A549 (cell line): ENCODE data around the gene RPL39L. TPM values are rescaled to one million over a fixed set of nuclear protein-coding genes. Genes with fewer than 3 reads are reported as not detected.
"Not testable (repeated sequence)": the region's sequence is repeated elsewhere in the genome, so short reads cannot be mapped to it uniquely, and the experiment has no call there.

Source experiments
- ATAC-seq, 2 experiments: fragments of 200-7000 bp in 1 of 2; fragments of >200 bp in 1 of 2; cut with Nextera tagmentation in 1 of 2; cut with Tn5 transposase in 1 of 2; 3 replicates each; pipeline versions ENCODE4 v1.8.0 to v1.9.1; 2018 to 2020; ENCODE audit warnings: mild to moderate bottlenecking in 1 of 2, moderate library complexity in 1 of 2
- CTCF ChIA-PET: fragments of 300-600 bp; sonication (Branson Sonifier 250); formaldehyde crosslinking; extraction: SDS; loops from one replicate; lab custom pipeline; 2021; ENCODE audit warnings: antibody characterized with exemption, inconsistent platforms; lab: Yijun Ruan, JAX
- POLR2A ChIA-PET: fragments of 350-600 bp; formaldehyde crosslinking; extraction: SDS; loops from one replicate; lab custom pipeline; 2021; ENCODE audit warnings: antibody characterized with exemption, inconsistent platforms; lab: Yijun Ruan, JAX
- DNase-seq, 2 experiments: peaks; one replicate each; pipeline versions ENCODE4 v3.0.0 to v3.0.0-alpha.2; 2011 to 2016; ENCODE audit warnings: low read depth in 1 of 2, low spot score in 1 of 2
- FAIRE-seq: peaks from 2 replicates; lab custom pipeline; 2011; peaks lifted over from hg19 to GRCh38; lab: Jason Lieb, UNC
- H3K27ac ChIP-seq, 2 experiments: fragments of >200 bp; sonication (Bioruptor Twin); formaldehyde crosslinking; 3 replicates each; pipeline ENCODE4 v1.5.1; 2016 to 2017
- H3K4me1 ChIP-seq: fragments of >200 bp; sonication (Bioruptor Twin); formaldehyde crosslinking; 3 replicates; pipeline ENCODE4 v1.6.1; 2016
- H3K4me2 ChIP-seq: fragments of >200 bp; sonication (Bioruptor Twin); formaldehyde crosslinking; 3 replicates; pipeline ENCODE4 v1.6.1; 2016
- H3K4me3 ChIP-seq: fragments of >200 bp; sonication (Bioruptor Twin); formaldehyde crosslinking; 3 replicates; pipeline ENCODE4 v1.5.1; 2016
- H3K9me3 ChIP-seq: fragments of >200 bp; sonication (Bioruptor Twin); formaldehyde crosslinking; 3 replicates; pipeline ENCODE4 v1.6.1; 2016
- ATOH8 ChIP-seq: fragments of 250-450 bp; sonication (Bioruptor Pico); IDR thresholded peaks from 2 replicates; pipeline ENCODE4 v1.5.0; 2020; ENCODE audit warnings: low read depth, mild to moderate bottlenecking, moderate library complexity
- CBX2 ChIP-seq: fragments of 200-600 bp; sonication (generic); IDR thresholded peaks from 2 replicates; pipeline ENCODE4 v1.6.1; 2016; ENCODE audit warnings: low read depth, mild to moderate bottlenecking, borderline replicate concordance
- E2F6 ChIP-seq: IDR thresholded peaks from 2 replicates; pipeline ENCODE4 v1.6.1; 2012; ENCODE audit warnings: low read depth, borderline replicate concordance
- EHMT2 ChIP-seq: fragments of 200-600 bp; sonication (generic); IDR thresholded peaks from 2 replicates; pipeline ENCODE4 v1.6.1; 2016; ENCODE audit warnings: antibody characterized with exemption, low read depth, mild to moderate bottlenecking, moderate library complexity
- ELK1 ChIP-seq: fragments of 150-350 bp; IDR thresholded peaks from 2 replicates; pipeline ENCODE4 v1.6.1; 2014; ENCODE audit warnings: low read depth, mild to moderate bottlenecking, low read length
- ESRRA ChIP-seq: fragments of 150-350 bp; IDR thresholded peaks from 2 replicates; pipeline ENCODE4 v1.6.1; 2014; ENCODE audit warnings: mild to moderate bottlenecking, low read length, borderline replicate concordance
- FOXS1 ChIP-seq: fragments of 250-450 bp; sonication (Bioruptor Pico); IDR thresholded peaks from 2 replicates; pipeline ENCODE4 v1.5.0; 2020; ENCODE audit warnings: mild to moderate bottlenecking, moderate library complexity
- HES2 ChIP-seq: fragments of >200 bp; sonication (Bioruptor Twin); formaldehyde crosslinking; IDR thresholded peaks from 2 replicates; pipeline ENCODE4 v1.6.1; 2016
- HMGXB4 ChIP-seq: fragments of 250-450 bp; sonication (Bioruptor Pico); IDR thresholded peaks from 2 replicates; pipeline ENCODE4 v1.5.0; 2021; ENCODE audit warnings: mild to moderate bottlenecking, moderate library complexity, borderline replicate concordance
- HOXA7 ChIP-seq: fragments of 250-450 bp; sonication (Bioruptor Pico); IDR thresholded peaks from 2 replicates; pipeline ENCODE4 v1.5.0; 2020; ENCODE audit warnings: mild to moderate bottlenecking, moderate library complexity
- HOXB5 ChIP-seq: fragments of 250-450 bp; sonication (Bioruptor Pico); IDR thresholded peaks from 2 replicates; pipeline ENCODE4 v1.5.0; 2020; ENCODE audit warnings: mild to moderate bottlenecking, moderate library complexity
- MAX ChIP-seq: IDR thresholded peaks from 2 replicates; pipeline ENCODE4 v1.6.1; 2012
- PBX3 ChIP-seq: IDR thresholded peaks from 2 replicates; pipeline ENCODE4 v1.6.1; 2012
- POLR2AphosphoS2 ChIP-seq: conservative IDR thresholded peaks from 2 replicates; pipeline ENCODE4 v1.6.1; 2012; ENCODE audit warnings: low read length, improper control_type of control experiment, inconsistent platforms
- RCOR1 ChIP-seq: fragments of 150-350 bp; IDR thresholded peaks from 2 replicates; pipeline ENCODE4 v1.6.1; 2014; ENCODE audit warnings: antibody characterized with exemption, low read length, low read depth
- RFX5 ChIP-seq: fragments of 450-650 bp; IDR thresholded peaks from 2 replicates; pipeline ENCODE4 v1.7.1; 2014; ENCODE audit warnings: antibody characterized with exemption, mild to moderate bottlenecking, moderate library complexity
- RNF2 ChIP-seq: fragments of 200-600 bp; sonication (generic); IDR thresholded peaks from 2 replicates; pipeline ENCODE4 v1.6.1; 2016; ENCODE audit warnings: low read depth, mild to moderate bottlenecking, antibody characterized with exemption, moderate library complexity, borderline replicate concordance
- TP53 ChIP-seq: fragments of 250-450 bp; sonication (Bioruptor Pico); IDR thresholded peaks from 2 replicates; pipeline ENCODE4 v1.5.0; 2021; ENCODE audit warnings: mild to moderate bottlenecking, moderate library complexity
- ZFP36 ChIP-seq: fragments of 450-650 bp; IDR thresholded peaks from 2 replicates; pipeline ENCODE4 v1.6.1; 2014; ENCODE audit warnings: borderline replicate concordance; ENCODE audit not compliant: partially characterized antibody
- WGBS: methylation state at CpG from one replicate; pipeline ENCODE4 v1.1.6; 2017; ENCODE audit errors: missing lambda C conversion rate; 5-methylcytosine and 5-hydroxymethylcytosine counted together
- polyA plus RNA-seq, 4 experiments: library from polyadenylated mRNA; depleted of rRNA in 3 of 4; stranded (reverse); fragments of >200 nt; fragmentation: RNase III in 1 of 4; extraction: RNeasy Plus Mini Kit Qiagen cat#74134 plus additional on column Dnase treatment in 1 of 4; gene quantifications; 2 replicates in 3 of 4; 3 replicates in 1 of 4; pipeline ENCODE4 v1.2.3, GENCODE V29; 2011 to 2017

The RPL39L gene
- polyA plus RNA-seq, 2 of the 4 experiments (the other 2 are of a cell fraction): 54.2 to 56.4 TPM

GRCh38 chr3:187172929-187173328, 33.6 kb upstream of the RPL39L start:
- ATAC-seq: no peak
- CTCF ChIA-PET: interaction anchor here (1.3 kb wide), 2 partner anchors 33 to 323 kb away, joined by 3 to 6 read pairs; partner anchors contain the start of gene RPL39L
- no peaks in the 10 kb centered on the region for H3K4me1 ChIP-seq
- H3K4me2 ChIP-seq: no peak overlapping the region
- no peak overlapping the region for H3K4me3 ChIP-seq
- no peak for TF ChIP-seq MAX
- no peak for TF ChIP-seq RCOR1
- H3K9me3 ChIP-seq: no peaks in the 10 kb centered on the region
- H3K27ac ChIP-seq: no peak overlapping the region
- POLR2A ChIA-PET: no interaction called here
- no peak for FAIRE-seq
- DNase-seq: no peak
- 58% methylated on average over 2 of the region's 2 CpGs for WGBS

GRCh38 chr3:187170911-187171310, 31.6 kb upstream of the RPL39L start:
- 81% methylated on average over 5 of the region's 5 CpGs for WGBS
- DNase-seq, H3K4me2 ChIP-seq, FAIRE-seq, ATAC-seq, H3K27ac ChIP-seq, POLR2A ChIA-PET, H3K4me1 ChIP-seq, H3K4me3 ChIP-seq, H3K9me3 ChIP-seq: not testable (repeated sequence)
- CTCF ChIA-PET: interaction anchor here (0.7 to 2.6 kb wide), 2 partner anchors 9 to 322 kb away, joined by 3 to 13 read pairs; no protein-coding TSS in a partner anchor

GRCh38 chr3:187169231-187169960, 30.1 kb upstream of the RPL39L start:
- no peaks in the 10 kb centered on the region for H3K4me1 ChIP-seq
- no peak overlapping the region for H3K4me2 ChIP-seq
- WGBS: 87% methylated on average over 2 of the region's 2 CpGs
- CTCF ChIA-PET: interaction anchor here (1.0 to 2.6 kb wide), 2 partner anchors 30 to 320 kb away, joined by 3 to 13 read pairs; partner anchors contain the start of gene RPL39L
- no peaks in the 10 kb centered on the region for H3K9me3 ChIP-seq
- H3K4me3 ChIP-seq: no peak overlapping the region
- ATAC-seq (no peak), FAIRE-seq (no peak), DNase-seq (no peak)
- H3K27ac ChIP-seq: no peak overlapping the region
- POLR2A ChIA-PET: no interaction called here
- TF ChIP-seq CBX2 (no peak), HMGXB4 (CRISPR knock-in tag) (no peak), PBX3 (no peak), ESRRA (no peak), HES2 (no peak), FOXS1 (CRISPR knock-in tag) (no peak), POLR2AphosphoS2 (no peak), EHMT2 (no peak), RFX5 (no peak), ELK1 (no peak), RNF2 (no peak), HOXB5 (CRISPR knock-in tag) (no peak), ATOH8 (CRISPR knock-in tag) (no peak), E2F6 (no peak), MAX (no peak), TP53 (CRISPR knock-in tag) (no peak), ZFP36 (no peak), HOXA7 (CRISPR knock-in tag) (no peak)
